SK-N-SH (cell line): Measurements from ENCODE around the gene KIAA0319L.

Experiments used
- POLR2AphosphoS5 ChIP-seq: IDR thresholded peaks from 2 replicates; pipeline ENCODE4 v1.6.1; 2012; ENCODE audit warnings: low read depth, low read length
- TF ChIP-seq, protein P1 (sequence below): fragments of 200-600 bp; sonication (generic); IDR thresholded peaks from 2 replicates; pipeline ENCODE4 v1.6.1; 2017; ENCODE audit warnings: antibody characterized with exemption, mild to moderate bottlenecking, moderate library complexity

DNA sequence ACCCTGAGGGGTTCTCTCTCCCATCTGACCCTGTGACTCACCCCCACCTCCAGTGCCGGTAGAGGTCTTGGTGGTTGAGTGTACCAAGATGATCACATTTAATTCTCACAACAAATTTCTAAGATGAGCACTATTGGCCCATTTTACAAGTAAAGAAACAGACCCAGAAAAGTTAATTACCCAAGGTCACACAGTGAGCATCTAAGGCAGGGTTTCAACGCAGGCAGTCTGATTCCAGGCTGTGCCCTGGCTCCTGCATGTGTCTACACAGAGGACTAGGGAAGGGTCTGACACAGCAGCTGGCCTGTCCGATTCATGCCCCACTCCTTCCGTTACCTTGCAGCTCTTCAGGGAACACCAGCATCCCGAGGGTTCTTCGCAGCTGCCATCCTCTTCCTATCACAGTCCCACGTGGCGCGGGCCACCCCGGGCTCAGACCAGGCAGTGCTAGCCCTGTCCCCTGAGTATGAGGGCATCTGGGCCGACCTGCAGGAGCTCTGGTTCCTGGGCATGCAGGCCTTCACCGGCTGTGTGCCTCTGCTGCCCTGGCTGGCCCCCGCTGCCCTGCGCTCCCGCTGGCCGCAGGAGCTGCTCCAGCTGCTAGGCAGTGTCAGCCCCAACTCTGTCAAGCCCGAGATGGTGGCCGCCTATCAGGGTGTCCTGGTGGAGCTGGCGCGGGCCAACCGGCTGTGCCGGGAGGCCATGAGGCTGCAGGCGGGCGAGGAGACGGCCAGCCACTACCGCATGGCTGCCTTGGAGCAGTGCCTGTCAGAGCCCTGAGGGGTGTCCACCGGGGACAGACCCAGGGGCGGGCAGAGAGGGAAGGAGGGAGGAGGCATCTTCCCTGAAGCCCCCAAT, 7.9 kb upstream of the KIAA0319L start:
- TF ChIP-seq, protein P1, sequence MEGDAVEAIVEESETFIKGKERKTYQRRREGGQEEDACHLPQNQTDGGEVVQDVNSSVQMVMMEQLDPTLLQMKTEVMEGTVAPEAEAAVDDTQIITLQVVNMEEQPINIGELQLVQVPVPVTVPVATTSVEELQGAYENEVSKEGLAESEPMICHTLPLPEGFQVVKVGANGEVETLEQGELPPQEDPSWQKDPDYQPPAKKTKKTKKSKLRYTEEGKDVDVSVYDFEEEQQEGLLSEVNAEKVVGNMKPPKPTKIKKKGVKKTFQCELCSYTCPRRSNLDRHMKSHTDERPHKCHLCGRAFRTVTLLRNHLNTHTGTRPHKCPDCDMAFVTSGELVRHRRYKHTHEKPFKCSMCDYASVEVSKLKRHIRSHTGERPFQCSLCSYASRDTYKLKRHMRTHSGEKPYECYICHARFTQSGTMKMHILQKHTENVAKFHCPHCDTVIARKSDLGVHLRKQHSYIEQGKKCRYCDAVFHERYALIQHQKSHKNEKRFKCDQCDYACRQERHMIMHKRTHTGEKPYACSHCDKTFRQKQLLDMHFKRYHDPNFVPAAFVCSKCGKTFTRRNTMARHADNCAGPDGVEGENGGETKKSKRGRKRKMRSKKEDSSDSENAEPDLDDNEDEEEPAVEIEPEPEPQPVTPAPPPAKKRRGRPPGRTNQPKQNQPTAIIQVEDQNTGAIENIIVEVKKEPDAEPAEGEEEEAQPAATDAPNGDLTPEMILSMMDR, result peak; percentile 0; the same call in 1 of the 2 replicates
- TF ChIP-seq POLR2AphosphoS5, result no peak
